H1 (cell line): ENCODE measurements around the gene CAP2. TPM values are rescaled to one million over a fixed set of nuclear protein-coding genes. Genes with fewer than 3 reads are reported as not detected.

Source experiments
- CTCF ChIA-PET: fragments of 300-600 bp; sonication (Branson Sonifier 250); formaldehyde crosslinking; loops from one replicate; lab custom pipeline; 2021; ENCODE audit not compliant: partially characterized antibody; lab: Charles Lee
- POLR2A ChIA-PET: fragments of 300-600 bp; sonication (Branson Sonifier 250); formaldehyde crosslinking; loops from one replicate; lab custom pipeline; 2021; ENCODE audit warnings: inconsistent platforms; ENCODE audit not compliant: partially characterized antibody; lab: Charles Lee
- DNase-seq, 2 experiments: peaks; one replicate each; pipeline versions ENCODE4 v3.0.0 to v3.0.0-alpha.2; 2010 to 2022; ENCODE audit warnings: low spot score in 2 of 2, low read depth in 1 of 2, mixed read lengths in 1 of 2
- FAIRE-seq: peaks from 2 replicates; lab custom pipeline; 2011; peaks lifted over from hg19 to GRCh38; lab: Jason Lieb, UNC
- H2AFZ ChIP-seq: 2 replicates; pipeline ENCODE4 v1.8.1; 2012; ENCODE audit warnings: low read length, inconsistent platforms
- H2AK5ac ChIP-seq: 2 replicates; pipeline ENCODE4 v1.6.1; 2013; ENCODE audit warnings: low read depth, low read length
- H2BK120ac ChIP-seq: replicated peaks from 2 replicates; pipeline ENCODE3; 2013; ENCODE audit warnings: low read depth, low read length, inconsistent platforms
- H2BK12ac ChIP-seq: 2 replicates; pipeline ENCODE4 v1.6.1; 2013; ENCODE audit warnings: low read depth, low read length
- H2BK15ac ChIP-seq: 2 replicates; pipeline ENCODE4 v1.6.1; 2013; ENCODE audit warnings: low read length
- H2BK20ac ChIP-seq: 2 replicates; pipeline ENCODE4 v1.6.1; 2013; ENCODE audit warnings: low read length
- H2BK5ac ChIP-seq: 2 replicates; pipeline ENCODE4 v1.6.1; 2013; ENCODE audit warnings: low read depth, low read length
- H3K14ac ChIP-seq: 2 replicates; pipeline ENCODE4 v1.6.1; 2013; ENCODE audit warnings: inconsistent platforms; ENCODE audit not compliant: insufficient read length
- H3K18ac ChIP-seq: 2 replicates; pipeline ENCODE4 v1.6.1; 2013; ENCODE audit warnings: low read length; ENCODE audit errors: extremely low read depth
- H3K23ac ChIP-seq: 2 replicates; pipeline ENCODE4 v1.6.1; 2013; ENCODE audit warnings: inconsistent platforms; ENCODE audit not compliant: insufficient read length
- H3K23me2 ChIP-seq: 2 replicates; pipeline ENCODE4 v1.6.1; 2013; ENCODE audit warnings: low read depth, low read length
- H3K27ac ChIP-seq: 2 replicates; pipeline ENCODE4 v1.6.1; 2011; ENCODE audit warnings: low read depth, low read length, inconsistent platforms
- H3K27me3 ChIP-seq, 4 experiments: replicated peaks in 1 of 4; 1 replicate in 1 of 4; 2 replicates in 3 of 4; pipeline versions ENCODE4 v1.6.1 to v1.8.1; 2011 to 2013; ENCODE audit warnings: low read length in 3 of 4, mild to moderate bottlenecking in 3 of 4, inconsistent platforms in 2 of 4, mixed read lengths in 2 of 4, moderate library complexity in 1 of 4; ENCODE audit not compliant: control insufficient read depth in 3 of 4, insufficient read depth in 3 of 4; ENCODE audit errors: extremely low read depth in 1 of 4
- H3K36me3 ChIP-seq, 4 experiments: 2 replicates each; pipeline versions ENCODE4 v1.6.1 to v1.8.1; 2011 to 2013; ENCODE audit warnings: mild to moderate bottlenecking in 4 of 4, low read length in 3 of 4, moderate library complexity in 2 of 4, control low read depth in 1 of 4, inconsistent platforms in 1 of 4; ENCODE audit not compliant: insufficient read depth in 4 of 4, control insufficient read depth in 2 of 4
- H3K4ac ChIP-seq: replicated peaks from 2 replicates; pipeline ENCODE3; 2013; ENCODE audit warnings: low read length, low read depth, mixed read lengths, inconsistent platforms; ENCODE audit not compliant: insufficient read length
- H3K4me1 ChIP-seq, 4 experiments: replicated peaks in 1 of 4; 1 replicate in 1 of 4; 2 replicates in 3 of 4; pipeline versions ENCODE4 v1.6.1 to v1.8.1; 2011 to 2013; ENCODE audit warnings: low read length in 3 of 4, inconsistent platforms in 2 of 4, mixed read lengths in 1 of 4; ENCODE audit not compliant: insufficient read depth in 4 of 4, control insufficient read depth in 3 of 4
- H3K4me2 ChIP-seq, 2 experiments: 2 replicates each; pipeline versions ENCODE4 v1.6.1 to v1.8.1; 2011 to 2013; ENCODE audit warnings: low read depth in 2 of 2, low read length in 2 of 2, control low read depth in 1 of 2, inconsistent platforms in 1 of 2, mild to moderate bottlenecking in 1 of 2; ENCODE audit not compliant: insufficient read depth in 1 of 2
- H3K4me3 ChIP-seq, 4 experiments: fragments of 200-600, 300-600 bp in 1 of 4; sonication (generic), shearing (Covaris generic), sonication (Bioruptor Twin) in 1 of 4; 2 replicates each; pipeline versions ENCODE4 v1.5.1 to v1.8.1; 2011 to 2016; ENCODE audit warnings: low read length in 4 of 4, low read depth in 3 of 4, control low read depth in 2 of 4, inconsistent platforms in 2 of 4, mild to moderate bottlenecking in 2 of 4, mixed read lengths in 1 of 4, moderate library complexity in 1 of 4; ENCODE audit not compliant: insufficient read depth in 2 of 4; ENCODE audit errors: extremely low read depth in 1 of 4
- H3K56ac ChIP-seq: replicated peaks from 2 replicates; pipeline ENCODE3; 2013; ENCODE audit warnings: low read depth, mild to moderate bottlenecking, mixed read lengths, low read length, inconsistent platforms; ENCODE audit not compliant: insufficient read length
- H3K79me1 ChIP-seq: 2 replicates; pipeline ENCODE4 v1.6.1; 2013; ENCODE audit warnings: low read depth, low read length, control low read depth
- H3K79me2 ChIP-seq, 2 experiments: 2 replicates each; pipeline versions ENCODE4 v1.6.1 to v1.8.1; 2012 to 2013; ENCODE audit warnings: low read length in 2 of 2, mild to moderate bottlenecking in 2 of 2, inconsistent platforms in 1 of 2; ENCODE audit not compliant: insufficient read depth in 2 of 2, control insufficient read depth in 1 of 2
- H3K9ac ChIP-seq, 4 experiments: replicated peaks in 1 of 4; 1 replicate in 1 of 4; 2 replicates in 3 of 4; pipeline versions ENCODE4 v1.6.1 to v1.8.1; 2011 to 2013; ENCODE audit warnings: low read depth in 3 of 4, low read length in 3 of 4, control low read depth in 2 of 4, mild to moderate bottlenecking in 2 of 4, moderate library complexity in 2 of 4, inconsistent platforms in 1 of 4; ENCODE audit errors: extremely low read depth in 1 of 4
- H3K9me3 ChIP-seq, 2 experiments: 2 replicates each; pipeline versions ENCODE4 v1.6.1 to v1.8.1; 2012 to 2013; ENCODE audit warnings: mild to moderate bottlenecking in 2 of 2, moderate library complexity in 2 of 2, control low read depth in 1 of 2, inconsistent platforms in 1 of 2, low read depth in 1 of 2, low read length in 1 of 2, mixed read lengths in 1 of 2; ENCODE audit not compliant: insufficient read depth in 2 of 2
- H4K20me1 ChIP-seq, 2 experiments: replicated peaks in 1 of 2; 2 replicates each; pipeline versions ENCODE3 to v1.8.1; 2011 to 2013; ENCODE audit warnings: inconsistent platforms in 2 of 2, low read length in 2 of 2, mild to moderate bottlenecking in 1 of 2; ENCODE audit not compliant: insufficient read depth in 2 of 2, control insufficient read depth in 1 of 2
- H4K5ac ChIP-seq: 2 replicates; pipeline ENCODE4 v1.6.1; 2013; ENCODE audit warnings: low read length, low read depth, mixed read lengths, inconsistent platforms; ENCODE audit not compliant: insufficient read length
- H4K8ac ChIP-seq: 2 replicates; pipeline ENCODE4 v1.8.0; 2013; ENCODE audit warnings: mild to moderate bottlenecking, moderate library complexity, low read length, inconsistent platforms; ENCODE audit not compliant: insufficient read depth; ENCODE audit errors: extremely low read depth
- H4K91ac ChIP-seq: replicated peaks from 2 replicates; pipeline ENCODE3; 2013; ENCODE audit warnings: low read length, mixed read lengths, inconsistent platforms; ENCODE audit not compliant: insufficient read length
- ATF2 ChIP-seq: IDR thresholded peaks from 2 replicates; pipeline ENCODE4 v1.6.1; 2012; ENCODE audit warnings: low read length, inconsistent platforms
- CEBPB ChIP-seq: IDR thresholded peaks from 2 replicates; pipeline ENCODE4 v1.6.1; 2012; ENCODE audit warnings: low read depth, low read length
- CHD1 ChIP-seq: IDR thresholded peaks from 2 replicates; pipeline ENCODE4 v1.6.1; 2012; ENCODE audit warnings: low read depth, low read length, improper control_type of control experiment
- EGR1 ChIP-seq: IDR thresholded peaks from 2 replicates; pipeline ENCODE4 v1.6.1; 2011; ENCODE audit warnings: low read depth, low read length, borderline replicate concordance
- EP300 ChIP-seq, 2 experiments: IDR thresholded peaks; 1 replicate in 1 of 2; 2 replicates in 1 of 2; pipeline ENCODE4 v1.6.1; 2011 to 2012; ENCODE audit warnings: low read depth in 2 of 2, low read length in 2 of 2, mild to moderate bottlenecking in 2 of 2, borderline replicate concordance in 1 of 2, inconsistent platforms in 1 of 2, moderate library complexity in 1 of 2
- JUND ChIP-seq: IDR thresholded peaks from 2 replicates; pipeline ENCODE4 v1.6.1; 2011; ENCODE audit warnings: mild to moderate bottlenecking, improper control_type of control experiment, low read length
- MAX ChIP-seq: IDR thresholded peaks from 2 replicates; pipeline ENCODE4 v1.6.1; 2012; ENCODE audit warnings: inconsistent platforms
- POLR2A ChIP-seq, 2 experiments: IDR thresholded peaks; 1 replicate in 1 of 2; 2 replicates in 1 of 2; pipeline ENCODE4 v1.6.1; 2011; ENCODE audit warnings: low read depth in 2 of 2, low read length in 2 of 2, mild to moderate bottlenecking in 2 of 2; ENCODE audit errors: control extremely low read depth in 1 of 2
- SIRT6 ChIP-seq: IDR thresholded peaks from one replicate; pipeline ENCODE4 v1.7.1; 2012; ENCODE audit warnings: low read length, inconsistent platforms
- SUZ12 ChIP-seq: fragments of 200-600 bp; sonication (generic); IDR thresholded peaks from 2 replicates; pipeline ENCODE4 v1.6.1; 2012; ENCODE audit warnings: mild to moderate bottlenecking, inconsistent platforms, low read length, moderate library complexity, mixed read lengths
- TAF1 ChIP-seq: IDR thresholded peaks from 2 replicates; pipeline ENCODE4 v1.6.1; 2011; ENCODE audit warnings: mild to moderate bottlenecking, low read depth, low read length
- TAF7 ChIP-seq: optimal IDR thresholded peaks from 2 replicates; pipeline ENCODE3; 2011; ENCODE audit warnings: low read depth, mild to moderate bottlenecking, inconsistent platforms, low read length, moderate library complexity, borderline replicate concordance
- WGBS, 2 experiments: shearing (Covaris generic) in 1 of 2; methylation state at CpG; one replicate each; pipeline versions ENCODE4 v1.1.6 to v1.1.7; 2013 to 2015; ENCODE audit warnings: low lambda C conversion rate in 2 of 2, mixed read lengths in 2 of 2, inconsistent platforms in 1 of 2, low coverage in 1 of 2, missing lambda C conversion rate in 1 of 2; ENCODE audit not compliant: insufficient replicate concordance in 2 of 2, insufficient coverage in 1 of 2, insufficient read length in 1 of 2; ENCODE audit errors: extremely low coverage in 1 of 2, missing lambda C conversion rate in 1 of 2; 5-methylcytosine and 5-hydroxymethylcytosine counted together
- polyA plus RNA-seq, 7 experiments: library from polyadenylated mRNA; depleted of rRNA in 3 of 7; stranded (reverse) in 5 of 7; unstranded in 2 of 7; fragments of >200 nt in 5 of 7; fragments of 200-250 nt in 2 of 7; gene quantifications; 1 replicate in 5 of 7; 2 replicates in 1 of 7; 4 replicates in 1 of 7; pipeline versions ENCODE4 v1.2.1 to v1.2.3, GENCODE V29; 2011 to 2013; ENCODE audit warnings: missing spikeins in 2 of 7, mixed read lengths in 2 of 7
- total RNA-seq: library from RNA; stranded (reverse); fragmentation: NEBNext Ultra II Directional; extraction: Animal tissue kit (Norgen Biotek cat#: 25700); gene quantifications from 2 replicates; pipeline ENCODE4 v1.2.1, GENCODE V29; 2021

CAP2 gene
- total and polyA plus RNA-seq, 2 of the 8 experiments (the other 6 are each of a cell fraction or from before 2014, with no cell fraction given), result 7.2 to 10.0 TPM

GRCh38 chr6:17551383-17551958, 158.1 kb downstream of the CAP2 start:
- ChIA-PET POLR2A (interaction anchor here (0.9 kb wide), 1 partner anchor 38 kb away, joined by 3 read pairs; no protein-coding TSS in a partner anchor), CTCF (interaction anchor here (0.7 to 1.0 kb wide), 2 partner anchors 33 to 47 kb away, joined by 3 read pairs; no protein-coding TSS in a partner anchor)
- Histone ChIP-seq H4K20me1 (no peaks in the 10 kb centered on the region), H4K91ac (no peak overlapping the region), H3K4me3 (no peak overlapping the region), H2BK12ac (no peak overlapping the region), H3K56ac (no peak overlapping the region), H2BK20ac (no peak overlapping the region), H3K4me2 (no peak overlapping the region), H3K36me3 (peaks cover 0 to 2% (median under 1%) of the 10 kb centered on the region in 4 experiments; a peak in 3 of 8 replicates), H3K4ac (no peak overlapping the region), H3K18ac (no peak overlapping the region), H3K9me3 (no peaks in the 10 kb centered on the region), H2AK5ac (no peak overlapping the region), H3K23ac (no peak overlapping the region), H3K14ac (no peak overlapping the region), H2BK15ac (no peak overlapping the region), H3K79me2 (no peaks in the 10 kb centered on the region), H3K79me1 (no peaks in the 10 kb centered on the region), H4K8ac (no peak overlapping the region), H3K27me3 (no peaks in the 10 kb centered on the region), H3K27ac (no peak overlapping the region), H3K9ac (no peak overlapping the region), H3K4me1 (no peaks in the 10 kb centered on the region), H3K23me2 (no peaks in the 10 kb centered on the region), H2BK5ac (no peak overlapping the region), H2AFZ (no peak overlapping the region), H2BK120ac (no peak overlapping the region), H4K5ac (no peak overlapping the region)
- DNase-seq (no peak), FAIRE-seq (no peak)
- WGBS, 2 experiments, result 87% methylated on average over 9 of the region's 9 CpGs; no CpG with 5 or more reads in 1 of the 2 experiments
- TF ChIP-seq TAF7 (no peak), CEBPB (no peak), ATF2 (no peak), MAX (no peak), TAF1 (no peak), SIRT6 (no peak), SUZ12 (no peak), POLR2A (IDR thresholded peaks at IDR 0.05; ENCODE audit: control extremely low read depth in 1 of 2, low read depth in 2 of 2, low read length in 2 of 2) (no peak), EGR1 (no peak), EP300 (IDR thresholded peaks at IDR 0.05; ENCODE audit: borderline replicate concordance in 1 of 2, low read depth in 2 of 2, low read length in 2 of 2) (no peak), CHD1 (no peak), JUND (no peak)
